H1 (cell line): ENCODE data around the gene CCDC180. TPM values are rescaled to one million over a fixed set of nuclear protein-coding genes. Genes with fewer than 3 reads are reported as not detected.

ENCODE experiments used
- CTCF ChIA-PET: fragments of 300-600 bp; sonication (Branson Sonifier 250); formaldehyde crosslinking; loops from one replicate; lab custom pipeline; 2021; ENCODE audit not compliant: partially characterized antibody; lab: Charles Lee
- POLR2A ChIA-PET: fragments of 300-600 bp; sonication (Branson Sonifier 250); formaldehyde crosslinking; loops from one replicate; lab custom pipeline; 2021; ENCODE audit warnings: inconsistent platforms; ENCODE audit not compliant: partially characterized antibody; lab: Charles Lee
- DNase-seq, 2 experiments: peaks; one replicate each; pipeline versions ENCODE4 v3.0.0 to v3.0.0-alpha.2; 2010 to 2022; ENCODE audit warnings: low spot score in 2 of 2, low read depth in 1 of 2, mixed read lengths in 1 of 2
- FAIRE-seq: peaks from 2 replicates; lab custom pipeline; 2011; peaks lifted over from hg19 to GRCh38; lab: Jason Lieb, UNC
- H2AFZ ChIP-seq: 2 replicates; pipeline ENCODE4 v1.8.1; 2012; ENCODE audit warnings: low read length, inconsistent platforms
- H2AK5ac ChIP-seq: 2 replicates; pipeline ENCODE4 v1.6.1; 2013; ENCODE audit warnings: low read depth, low read length
- H2BK120ac ChIP-seq: replicated peaks from 2 replicates; pipeline ENCODE3; 2013; ENCODE audit warnings: low read depth, low read length, inconsistent platforms
- H2BK12ac ChIP-seq: 2 replicates; pipeline ENCODE4 v1.6.1; 2013; ENCODE audit warnings: low read depth, low read length
- H2BK15ac ChIP-seq: 2 replicates; pipeline ENCODE4 v1.6.1; 2013; ENCODE audit warnings: low read length
- H2BK20ac ChIP-seq: 2 replicates; pipeline ENCODE4 v1.6.1; 2013; ENCODE audit warnings: low read length
- H2BK5ac ChIP-seq: 2 replicates; pipeline ENCODE4 v1.6.1; 2013; ENCODE audit warnings: low read depth, low read length
- H3K14ac ChIP-seq: 2 replicates; pipeline ENCODE4 v1.6.1; 2013; ENCODE audit warnings: inconsistent platforms; ENCODE audit not compliant: insufficient read length
- H3K18ac ChIP-seq: 2 replicates; pipeline ENCODE4 v1.6.1; 2013; ENCODE audit warnings: low read length; ENCODE audit errors: extremely low read depth
- H3K23ac ChIP-seq: 2 replicates; pipeline ENCODE4 v1.6.1; 2013; ENCODE audit warnings: inconsistent platforms; ENCODE audit not compliant: insufficient read length
- H3K23me2 ChIP-seq: 2 replicates; pipeline ENCODE4 v1.6.1; 2013; ENCODE audit warnings: low read depth, low read length
- H3K27ac ChIP-seq: 2 replicates; pipeline ENCODE4 v1.6.1; 2011; ENCODE audit warnings: low read depth, low read length, inconsistent platforms
- H3K27me3 ChIP-seq, 4 experiments: replicated peaks in 1 of 4; 1 replicate in 1 of 4; 2 replicates in 3 of 4; pipeline versions ENCODE4 v1.6.1 to v1.8.1; 2011 to 2013; ENCODE audit warnings: low read length in 3 of 4, mild to moderate bottlenecking in 3 of 4, inconsistent platforms in 2 of 4, mixed read lengths in 2 of 4, moderate library complexity in 1 of 4; ENCODE audit not compliant: control insufficient read depth in 3 of 4, insufficient read depth in 3 of 4; ENCODE audit errors: extremely low read depth in 1 of 4
- H3K36me3 ChIP-seq, 4 experiments: 2 replicates each; pipeline versions ENCODE4 v1.6.1 to v1.8.1; 2011 to 2013; ENCODE audit warnings: mild to moderate bottlenecking in 4 of 4, low read length in 3 of 4, moderate library complexity in 2 of 4, control low read depth in 1 of 4, inconsistent platforms in 1 of 4; ENCODE audit not compliant: insufficient read depth in 4 of 4, control insufficient read depth in 2 of 4
- H3K4ac ChIP-seq: replicated peaks from 2 replicates; pipeline ENCODE3; 2013; ENCODE audit warnings: low read length, low read depth, mixed read lengths, inconsistent platforms; ENCODE audit not compliant: insufficient read length
- H3K4me1 ChIP-seq, 4 experiments: replicated peaks in 1 of 4; 1 replicate in 1 of 4; 2 replicates in 3 of 4; pipeline versions ENCODE4 v1.6.1 to v1.8.1; 2011 to 2013; ENCODE audit warnings: low read length in 3 of 4, inconsistent platforms in 2 of 4, mixed read lengths in 1 of 4; ENCODE audit not compliant: insufficient read depth in 4 of 4, control insufficient read depth in 3 of 4
- H3K4me2 ChIP-seq, 2 experiments: 2 replicates each; pipeline versions ENCODE4 v1.6.1 to v1.8.1; 2011 to 2013; ENCODE audit warnings: low read depth in 2 of 2, low read length in 2 of 2, control low read depth in 1 of 2, inconsistent platforms in 1 of 2, mild to moderate bottlenecking in 1 of 2; ENCODE audit not compliant: insufficient read depth in 1 of 2
- H3K4me3 ChIP-seq, 4 experiments: fragments of 200-600, 300-600 bp in 1 of 4; sonication (generic), shearing (Covaris generic), sonication (Bioruptor Twin) in 1 of 4; 2 replicates each; pipeline versions ENCODE4 v1.5.1 to v1.8.1; 2011 to 2016; ENCODE audit warnings: low read length in 4 of 4, low read depth in 3 of 4, control low read depth in 2 of 4, inconsistent platforms in 2 of 4, mild to moderate bottlenecking in 2 of 4, mixed read lengths in 1 of 4, moderate library complexity in 1 of 4; ENCODE audit not compliant: insufficient read depth in 2 of 4; ENCODE audit errors: extremely low read depth in 1 of 4
- H3K56ac ChIP-seq: replicated peaks from 2 replicates; pipeline ENCODE3; 2013; ENCODE audit warnings: low read depth, mild to moderate bottlenecking, mixed read lengths, low read length, inconsistent platforms; ENCODE audit not compliant: insufficient read length
- H3K79me1 ChIP-seq: 2 replicates; pipeline ENCODE4 v1.6.1; 2013; ENCODE audit warnings: low read depth, low read length, control low read depth
- H3K79me2 ChIP-seq, 2 experiments: 2 replicates each; pipeline versions ENCODE4 v1.6.1 to v1.8.1; 2012 to 2013; ENCODE audit warnings: low read length in 2 of 2, mild to moderate bottlenecking in 2 of 2, inconsistent platforms in 1 of 2; ENCODE audit not compliant: insufficient read depth in 2 of 2, control insufficient read depth in 1 of 2
- H3K9ac ChIP-seq, 4 experiments: replicated peaks in 1 of 4; 1 replicate in 1 of 4; 2 replicates in 3 of 4; pipeline versions ENCODE4 v1.6.1 to v1.8.1; 2011 to 2013; ENCODE audit warnings: low read depth in 3 of 4, low read length in 3 of 4, control low read depth in 2 of 4, mild to moderate bottlenecking in 2 of 4, moderate library complexity in 2 of 4, inconsistent platforms in 1 of 4; ENCODE audit errors: extremely low read depth in 1 of 4
- H3K9me3 ChIP-seq, 2 experiments: 2 replicates each; pipeline versions ENCODE4 v1.6.1 to v1.8.1; 2012 to 2013; ENCODE audit warnings: mild to moderate bottlenecking in 2 of 2, moderate library complexity in 2 of 2, control low read depth in 1 of 2, inconsistent platforms in 1 of 2, low read depth in 1 of 2, low read length in 1 of 2, mixed read lengths in 1 of 2; ENCODE audit not compliant: insufficient read depth in 2 of 2
- H4K20me1 ChIP-seq, 2 experiments: replicated peaks in 1 of 2; 2 replicates each; pipeline versions ENCODE3 to v1.8.1; 2011 to 2013; ENCODE audit warnings: inconsistent platforms in 2 of 2, low read length in 2 of 2, mild to moderate bottlenecking in 1 of 2; ENCODE audit not compliant: insufficient read depth in 2 of 2, control insufficient read depth in 1 of 2
- H4K5ac ChIP-seq: 2 replicates; pipeline ENCODE4 v1.6.1; 2013; ENCODE audit warnings: low read length, low read depth, mixed read lengths, inconsistent platforms; ENCODE audit not compliant: insufficient read length
- H4K8ac ChIP-seq: 2 replicates; pipeline ENCODE4 v1.8.0; 2013; ENCODE audit warnings: mild to moderate bottlenecking, moderate library complexity, low read length, inconsistent platforms; ENCODE audit not compliant: insufficient read depth; ENCODE audit errors: extremely low read depth
- H4K91ac ChIP-seq: replicated peaks from 2 replicates; pipeline ENCODE3; 2013; ENCODE audit warnings: low read length, mixed read lengths, inconsistent platforms; ENCODE audit not compliant: insufficient read length
- RFX5 ChIP-seq: IDR thresholded peaks from 2 replicates; pipeline ENCODE4 v1.6.1; 2011; ENCODE audit warnings: low read depth, low read length, improper control_type of control experiment, borderline replicate concordance
- YY1 ChIP-seq: IDR thresholded peaks from 2 replicates; pipeline ENCODE4 v1.6.1; 2011; ENCODE audit warnings: low read depth, mild to moderate bottlenecking, low read length
- WGBS, 2 experiments: shearing (Covaris generic) in 1 of 2; methylation state at CpG; one replicate each; pipeline versions ENCODE4 v1.1.6 to v1.1.7; 2013 to 2015; ENCODE audit warnings: low lambda C conversion rate in 2 of 2, mixed read lengths in 2 of 2, inconsistent platforms in 1 of 2, low coverage in 1 of 2, missing lambda C conversion rate in 1 of 2; ENCODE audit not compliant: insufficient replicate concordance in 2 of 2, insufficient coverage in 1 of 2, insufficient read length in 1 of 2; ENCODE audit errors: extremely low coverage in 1 of 2, missing lambda C conversion rate in 1 of 2; 5-methylcytosine and 5-hydroxymethylcytosine counted together
- polyA plus RNA-seq, 7 experiments: library from polyadenylated mRNA; depleted of rRNA in 3 of 7; stranded (reverse) in 5 of 7; unstranded in 2 of 7; fragments of >200 nt in 5 of 7; fragments of 200-250 nt in 2 of 7; gene quantifications; 1 replicate in 5 of 7; 2 replicates in 1 of 7; 4 replicates in 1 of 7; pipeline versions ENCODE4 v1.2.1 to v1.2.3, GENCODE V29; 2011 to 2013; ENCODE audit warnings: missing spikeins in 2 of 7, mixed read lengths in 2 of 7
- total RNA-seq: library from RNA; stranded (reverse); fragmentation: NEBNext Ultra II Directional; extraction: Animal tissue kit (Norgen Biotek cat#: 25700); gene quantifications from 2 replicates; pipeline ENCODE4 v1.2.1, GENCODE V29; 2021

The CCDC180 gene
- total and polyA plus RNA-seq, 2 of the 8 experiments (the other 6 are each of a cell fraction or from before 2014, with no cell fraction given), result 2.6 to 8.2 TPM

DNA sequence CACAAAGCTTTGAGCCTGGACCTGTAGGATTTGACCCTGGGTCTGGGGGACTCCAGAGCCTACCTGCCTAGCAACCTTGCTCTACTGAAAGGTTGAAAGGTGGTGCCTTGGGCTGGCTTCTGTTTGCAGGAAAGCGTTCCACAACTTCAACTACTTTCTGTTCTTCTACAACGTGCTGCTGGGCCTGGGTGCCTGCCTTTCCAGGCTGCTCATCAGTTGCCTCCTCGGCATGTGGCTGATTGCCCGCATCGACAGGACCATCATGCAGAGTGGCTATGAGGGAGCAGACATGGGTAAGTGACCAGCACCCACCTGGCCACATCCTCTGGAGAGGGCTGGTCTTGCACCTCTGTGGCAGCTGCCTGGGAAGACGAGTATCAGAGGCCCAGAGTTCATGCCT lies 13.6 kb upstream of the CCDC180 start:
- no peaks in the 10 kb centered on the region; a peak in 1 of 7 replicates for H3K4me1 ChIP-seq
- no peak overlapping the region for H2AFZ ChIP-seq
- H4K91ac ChIP-seq, result no peak overlapping the region
- TF ChIP-seq RFX5 (no peak), YY1 (no peak)
- no peak overlapping the region for H3K23ac ChIP-seq
- H2BK20ac ChIP-seq, result no peak overlapping the region
- ChIA-PET CTCF (interaction anchor here (0.6 to 1.2 kb wide), 4 partner anchors 16 to 94 kb away, joined by 3 read pairs; no protein-coding TSS in a partner anchor), POLR2A (interaction anchor here (1.0 to 1.9 kb wide), 3 partner anchors 10 to 13 kb away, joined by 3 to 9 read pairs (median 4); partner anchors contain the start of gene CCDC180)
- H3K27ac ChIP-seq, result no peak overlapping the region
- no peak for DNase-seq
- H2BK5ac ChIP-seq, result 0 out of 2 replicates have a peak overlapping the region, but pooled peaks have one; percentile 38
- no peaks in the 10 kb centered on the region for H3K79me1 ChIP-seq
- no peak overlapping the region for H2BK12ac ChIP-seq
- no peak overlapping the region for H3K4me2 ChIP-seq
- H3K4ac ChIP-seq, result no peak overlapping the region
- H3K56ac ChIP-seq, result no peak overlapping the region
- H4K8ac ChIP-seq, result peak overlapping the region; percentile 31; the same call in 1 of the 2 replicates
- no peaks in the 10 kb centered on the region for H3K79me2 ChIP-seq
- no peak overlapping the region for H3K9ac ChIP-seq
- no peaks in the 10 kb centered on the region for H4K20me1 ChIP-seq
- peaks cover 2 to 21% (median 8%) of the 10 kb centered on the region in 4 experiments; a peak in 7 of 8 replicates for H3K36me3 ChIP-seq
- H3K23me2 ChIP-seq, result no peaks in the 10 kb centered on the region
- no peak for FAIRE-seq
- 88% methylated on average over 6 of the region's 6 CpGs; no CpG with 5 or more reads in 1 of the 2 experiments for WGBS, 2 experiments
- H3K9me3 ChIP-seq, result peaks cover 8 to 9% of the 10 kb centered on the region in 2 experiments
- no peak overlapping the region for H2AK5ac ChIP-seq
- H3K14ac ChIP-seq, result no peak overlapping the region
- no peak overlapping the region for H3K18ac ChIP-seq
- H3K4me3 ChIP-seq, result no peak overlapping the region
- no peak overlapping the region for H2BK15ac ChIP-seq
- H4K5ac ChIP-seq, result no peak overlapping the region
- peaks cover 0 to 1% (median 0%) of the 10 kb centered on the region in 4 experiments; a peak in 2 of 7 replicates for H3K27me3 ChIP-seq
- no peak overlapping the region for H2BK120ac ChIP-seq
